Activated T-helper 2 cell treated with anti-CD3 and anti-CD28 coated beads, Interferon-gamma antibody, Interleukin-2, Interleukin-4, amounts not matched to agents 10 μg/mL and 5 μg/mL and 100 μg/mL, durations not matched to agents 14 hours and 24 hours and 36 hours (primary cell): Measurements from ENCODE around the gene JMJD1C. TPM values are rescaled to one million over a fixed set of nuclear protein-coding genes. Genes with fewer than 3 reads are reported as not detected.

Experiments used
- DNase-seq: peaks from one replicate; pipeline ENCODE4 v3.0.0; 2021; ENCODE audit warnings: low spot score
- H3K27ac Mint-ChIP-seq: one replicate; pipeline ENCODE4 v1.8.0; 2021; ENCODE audit warnings: mixed read lengths
- H3K27me3 Mint-ChIP-seq: one replicate; pipeline ENCODE4 v1.8.0; 2021; ENCODE audit warnings: low read depth, mixed read lengths
- H3K36me3 Mint-ChIP-seq: one replicate; pipeline ENCODE4 v1.8.0; 2021; ENCODE audit warnings: low read depth, mixed read lengths
- H3K4me1 Mint-ChIP-seq: one replicate; pipeline ENCODE4 v1.8.0; 2021; ENCODE audit warnings: low read depth, mixed read lengths
- H3K4me3 Mint-ChIP-seq: one replicate; pipeline ENCODE4 v1.8.0; 2021; ENCODE audit warnings: low read depth, mild to moderate bottlenecking, moderate library complexity, mixed read lengths
- H3K9me3 Mint-ChIP-seq: one replicate; pipeline ENCODE4 v1.8.0; 2021; ENCODE audit warnings: mixed read lengths
- intact Hi-C: fragments of 100-400 bp; cut with micrococcal nuclease; formaldehyde crosslinking; loops from one replicate; pipeline ENCODE4 v1.15.1; 2023
- total RNA-seq: library from RNA; stranded (reverse); gene quantifications from 2 replicates; pipeline ENCODE4 v1.2.3, GENCODE V29; 2022

Gene JMJD1C
- total RNA-seq, 1 donor from 2014 or later, result 35.2 TPM

- H3K36me3 Mint-ChIP-seq, result peaks cover 4% of the 10 kb centered on the region
- H3K4me1 Mint-ChIP-seq, result peaks cover 13% of the 10 kb centered on the region
- H3K27ac Mint-ChIP-seq, result no peak overlapping the region
- DNase-seq, result no peak
- H3K4me3 Mint-ChIP-seq, result no peak overlapping the region
- intact Hi-C loops, result no loop called here
- no peaks in the 10 kb centered on the region for H3K9me3 Mint-ChIP-seq
- no peaks in the 10 kb centered on the region for H3K27me3 Mint-ChIP-seq
Observed at GRCh38 chr10:63429281-63429680, 36.5 kb downstream of the JMJD1C start.

GRCh38 chr10:63427013-63427412 lies 38.8 kb downstream of the JMJD1C start:
- Mint-ChIP-seq H3K9me3 (no peaks in the 10 kb centered on the region), H3K4me1 (peaks cover 9% of the 10 kb centered on the region), H3K4me3 (no peak overlapping the region), H3K36me3 (peaks cover under 1% of the 10 kb centered on the region), H3K27ac (no peak overlapping the region), H3K27me3 (no peaks in the 10 kb centered on the region)
- DNase-seq, result no peak
- intact Hi-C loops, result no loop called here

GRCh38 chr10:63425512-63425911 lies 40.3 kb downstream of the JMJD1C start:
- H3K27me3 Mint-ChIP-seq, result no peaks in the 10 kb centered on the region
- H3K9me3 Mint-ChIP-seq, result no peaks in the 10 kb centered on the region
- no peaks in the 10 kb centered on the region for H3K36me3 Mint-ChIP-seq
- no peak for DNase-seq
- no peak overlapping the region for H3K27ac Mint-ChIP-seq
- peaks cover 14% of the 10 kb centered on the region for H3K4me1 Mint-ChIP-seq
- H3K4me3 Mint-ChIP-seq, result no peak overlapping the region
- intact Hi-C loops, result no loop called here

GRCh38 chr10:63424576-63424975 lies 41.2 kb downstream of the JMJD1C start:
- Mint-ChIP-seq H3K4me3 (no peak overlapping the region), H3K4me1 (peaks cover 12% of the 10 kb centered on the region), H3K9me3 (no peaks in the 10 kb centered on the region), H3K27ac (no peak overlapping the region), H3K36me3 (no peaks in the 10 kb centered on the region), H3K27me3 (no peaks in the 10 kb centered on the region)
- no peak for DNase-seq
- intact Hi-C loops, result no loop called here

- H3K27me3 Mint-ChIP-seq, result no peaks in the 10 kb centered on the region
- H3K4me1 Mint-ChIP-seq, result peaks cover 10% of the 10 kb centered on the region
- DNase-seq, result no peak
- intact Hi-C loops, result no loop called here
- no peak overlapping the region for H3K4me3 Mint-ChIP-seq
- H3K27ac Mint-ChIP-seq, result no peak overlapping the region
- H3K36me3 Mint-ChIP-seq, result no peaks in the 10 kb centered on the region
- H3K9me3 Mint-ChIP-seq, result no peaks in the 10 kb centered on the region
Observed at GRCh38 chr10:63423494-63423893, 42.3 kb downstream of the JMJD1C start.

GRCh38 chr10:63421591-63421990 lies 44.2 kb downstream of the JMJD1C start:
- no peak overlapping the region for H3K27ac Mint-ChIP-seq
- no peak for DNase-seq
- H3K4me3 Mint-ChIP-seq, result no peak overlapping the region

GRCh38 chr10:63416376-63416775 lies 49.4 kb downstream of the JMJD1C start:
- DNase-seq, result no peak
- no peaks in the 10 kb centered on the region for H3K27me3 Mint-ChIP-seq
- intact Hi-C loops, result no loop called here
- no peak overlapping the region for H3K4me3 Mint-ChIP-seq
- no peaks in the 10 kb centered on the region for H3K9me3 Mint-ChIP-seq
- H3K36me3 Mint-ChIP-seq, result no peaks in the 10 kb centered on the region
- no peak overlapping the region for H3K27ac Mint-ChIP-seq
- peaks cover 13% of the 10 kb centered on the region for H3K4me1 Mint-ChIP-seq

More at GRCh38 chr10:63421591-63421990, 44.2 kb downstream of the JMJD1C start:
- Mint-ChIP-seq H3K27me3 (no peaks in the 10 kb centered on the region), H3K36me3 (no peaks in the 10 kb centered on the region), H3K4me1 (peaks cover 12% of the 10 kb centered on the region), H3K9me3 (no peaks in the 10 kb centered on the region)
- intact Hi-C loops, result no loop called here

GRCh38 chr10:63415640-63416244 lies 50.0 kb downstream of the JMJD1C start:
- Mint-ChIP-seq H3K4me3 (no peak overlapping the region), H3K9me3 (no peaks in the 10 kb centered on the region), H3K36me3 (no peaks in the 10 kb centered on the region), H3K4me1 (peaks cover 10% of the 10 kb centered on the region), H3K27me3 (no peaks in the 10 kb centered on the region), H3K27ac (no peak overlapping the region)
- intact Hi-C loops, result no loop called here
- DNase-seq, result no peak

- no peak for DNase-seq
- H3K27ac Mint-ChIP-seq, result no peak overlapping the region
- H3K4me3 Mint-ChIP-seq, result no peak overlapping the region
- H3K4me1 Mint-ChIP-seq, result peaks cover 12% of the 10 kb centered on the region
- no peaks in the 10 kb centered on the region for H3K36me3 Mint-ChIP-seq
- intact Hi-C loops, result no loop called here
- H3K9me3 Mint-ChIP-seq, result no peaks in the 10 kb centered on the region
- no peaks in the 10 kb centered on the region for H3K27me3 Mint-ChIP-seq
Observed at GRCh38 chr10:63414481-63415260, 51.1 kb downstream of the JMJD1C start.

- intact Hi-C loops, result no loop called here
- Mint-ChIP-seq H3K36me3 (no peaks in the 10 kb centered on the region), H3K27me3 (no peaks in the 10 kb centered on the region), H3K4me1 (peaks cover 12% of the 10 kb centered on the region), H3K4me3 (no peak overlapping the region), H3K27ac (no peak overlapping the region), H3K9me3 (no peaks in the 10 kb centered on the region)
- no peak for DNase-seq
Observed at GRCh38 chr10:63413429-63413828, 52.3 kb downstream of the JMJD1C start.

- H3K27ac Mint-ChIP-seq, result no peak overlapping the region
- H3K9me3 Mint-ChIP-seq, result no peaks in the 10 kb centered on the region
- no peak overlapping the region for H3K4me3 Mint-ChIP-seq
- intact Hi-C loops, result no loop called here
- H3K27me3 Mint-ChIP-seq, result no peaks in the 10 kb centered on the region
- no peaks in the 10 kb centered on the region for H3K36me3 Mint-ChIP-seq
- H3K4me1 Mint-ChIP-seq, result peaks cover 13% of the 10 kb centered on the region
- DNase-seq, result no peak
Observed at GRCh38 chr10:63412304-63412703, 53.5 kb downstream of the JMJD1C start.

GRCh38 chr10:63410633-63411032 lies 55.1 kb downstream of the JMJD1C start:
- Mint-ChIP-seq H3K27ac (no peak overlapping the region), H3K4me3 (no peak overlapping the region), H3K9me3 (no peaks in the 10 kb centered on the region), H3K27me3 (no peaks in the 10 kb centered on the region), H3K36me3 (no peaks in the 10 kb centered on the region), H3K4me1 (peaks cover 11% of the 10 kb centered on the region)
- no peak for DNase-seq
- intact Hi-C loops, result no loop called here

GRCh38 chr10:63409465-63410027 lies 56.2 kb downstream of the JMJD1C start:
- Mint-ChIP-seq H3K27me3 (no peaks in the 10 kb centered on the region), H3K4me1 (peaks cover 9% of the 10 kb centered on the region), H3K27ac (no peak overlapping the region), H3K36me3 (no peaks in the 10 kb centered on the region), H3K4me3 (no peak overlapping the region), H3K9me3 (no peaks in the 10 kb centered on the region)
- DNase-seq, result no peak
- intact Hi-C loops, result no loop called here
